AG09309 (cell line): ENCODE data around the gene GRIK3.

ENCODE experiments used
- DNase-seq: peaks from one replicate; pipeline ENCODE4 v3.0.0-alpha.2; 2010; ENCODE audit warnings: low read depth
- H3K4me3 ChIP-seq: 2 replicates; pipeline ENCODE4 v1.5.1; 2011; ENCODE audit warnings: mild to moderate bottlenecking, low read depth, low read length, moderate library complexity; ENCODE audit not compliant: control insufficient read depth
- CTCF ChIP-seq: IDR thresholded peaks from 2 replicates; pipeline ENCODE4 v1.5.1; 2011; ENCODE audit warnings: mild to moderate bottlenecking, low read depth, low read length, inconsistent platforms; ENCODE audit not compliant: insufficient read depth, control insufficient read depth; ENCODE audit errors: missing control alignments

Gene GRIK3

GRCh38 chr1:37064039-37064438 lies 29.7 kb upstream of the GRIK3 start:
- DNase-seq, result no peak
- H3K4me3 ChIP-seq, result no peak overlapping the region
- no peak for TF ChIP-seq CTCF

- TF ChIP-seq CTCF, result no peak
- DNase-seq, result no peak
- H3K4me3 ChIP-seq, result no peak overlapping the region
These were observed 25.0 kb upstream of the GRIK3 start for GRCh38 chr1:37059346-37059745.

GRCh38 chr1:37058424-37058988 lies 24.2 kb upstream of the GRIK3 start:
- no peak for TF ChIP-seq CTCF
- no peak for DNase-seq
- no peak overlapping the region for H3K4me3 ChIP-seq

- no peak for TF ChIP-seq CTCF
- no peak for DNase-seq
These were observed 22.0 kb upstream of the GRIK3 start for GRCh38 chr1:37056325-37056724.

GRCh38 chr1:37055631-37056030 lies 21.3 kb upstream of the GRIK3 start:
- H3K4me3 ChIP-seq, result no peak overlapping the region
- no peak for TF ChIP-seq CTCF
- DNase-seq, result no peak

More at GRCh38 chr1:37056325-37056724, 22.0 kb upstream of the GRIK3 start:
- H3K4me3 ChIP-seq, result no peak overlapping the region

- no peak for DNase-seq
- H3K4me3 ChIP-seq, result no peak overlapping the region
- TF ChIP-seq CTCF, result no peak
These were observed 18.9 kb upstream of the GRIK3 start for GRCh38 chr1:37053173-37053572.

- H3K4me3 ChIP-seq, result no peak overlapping the region
- no peak for TF ChIP-seq CTCF
- DNase-seq, result no peak
These were observed 17.8 kb upstream of the GRIK3 start for GRCh38 chr1:37052120-37052519.
